Measurements from ENCODE around the gene ZMYND8. TPM values are rescaled to one million over a fixed set of nuclear protein-coding genes. Genes with fewer than 3 reads are reported as not detected.

The ZMYND8 gene
- total and polyA plus RNA-seq, 10 of the 15 experiments (the other 5 are each of a cell fraction or from before 2014, with no cell fraction given) = 12.9 to 54.8 (median 23.1) TPM

DNA sequence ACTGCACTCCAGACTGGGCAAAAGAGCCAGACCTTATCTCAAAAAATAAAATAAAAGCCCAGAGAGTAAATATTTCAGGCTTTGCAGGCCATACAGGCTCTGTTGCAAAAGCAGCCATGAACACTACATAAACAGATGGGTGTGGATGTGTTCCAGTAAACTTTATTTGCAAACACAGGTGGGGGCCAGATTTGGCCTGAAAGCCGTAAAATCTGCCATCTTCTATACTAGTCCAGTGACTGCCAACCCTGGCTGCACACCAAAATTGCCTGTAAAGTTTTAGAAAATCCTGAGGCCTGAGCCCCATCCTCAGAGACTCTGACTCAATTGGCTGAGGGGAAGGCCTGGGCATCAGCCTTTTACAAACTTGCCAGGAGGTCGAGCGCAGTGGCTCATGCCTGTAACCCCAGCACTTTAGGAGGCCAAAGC lies 103.6 kb downstream of the ZMYND8 start:
- no peak overlapping the region for H3K4me2 ChIP-seq (ENCODE audit: control insufficient read depth, insufficient read depth)
- DNase-seq (ENCODE audit: low read depth, low spot score) (no peak), FAIRE-seq (no peak), ATAC-seq (no peak)
- no peak overlapping the region for H3K27ac ChIP-seq (ENCODE audit: control insufficient read depth, insufficient read depth)
- intact Hi-C loops (cut with micrococcal nuclease; ENCODE audit: unreplicated experiment) (no loop called here), in situ Hi-C loops (cut with MboI) (no loop called here)
- TF ChIP-seq KDM1A (IDR thresholded peaks at IDR 0.05; ENCODE audit: borderline replicate concordance) (no peak), SUZ12 (IDR thresholded peaks at IDR 0.05; ENCODE audit: unreplicated experiment) (no peak), MLLT1 (IDR thresholded peaks at IDR 0.05) (no peak), ZNF217 (IDR thresholded peaks at IDR 0.05) (no peak), FOXK2 (IDR thresholded peaks at IDR 0.05) (no peak), ZBTB33 (IDR thresholded peaks at IDR 0.05) (no peak), YY1 (IDR thresholded peaks at IDR 0.05; ENCODE audit: low read depth, low read length) (no peak), WRNIP1 (IDR thresholded peaks at IDR 0.05; ENCODE audit: borderline replicate concordance, low read depth, low read length) (no peak), NFXL1 (IDR thresholded peaks at IDR 0.05; ENCODE audit: borderline replicate concordance) (no peak)
- TF ChIP-seq, protein P1, sequence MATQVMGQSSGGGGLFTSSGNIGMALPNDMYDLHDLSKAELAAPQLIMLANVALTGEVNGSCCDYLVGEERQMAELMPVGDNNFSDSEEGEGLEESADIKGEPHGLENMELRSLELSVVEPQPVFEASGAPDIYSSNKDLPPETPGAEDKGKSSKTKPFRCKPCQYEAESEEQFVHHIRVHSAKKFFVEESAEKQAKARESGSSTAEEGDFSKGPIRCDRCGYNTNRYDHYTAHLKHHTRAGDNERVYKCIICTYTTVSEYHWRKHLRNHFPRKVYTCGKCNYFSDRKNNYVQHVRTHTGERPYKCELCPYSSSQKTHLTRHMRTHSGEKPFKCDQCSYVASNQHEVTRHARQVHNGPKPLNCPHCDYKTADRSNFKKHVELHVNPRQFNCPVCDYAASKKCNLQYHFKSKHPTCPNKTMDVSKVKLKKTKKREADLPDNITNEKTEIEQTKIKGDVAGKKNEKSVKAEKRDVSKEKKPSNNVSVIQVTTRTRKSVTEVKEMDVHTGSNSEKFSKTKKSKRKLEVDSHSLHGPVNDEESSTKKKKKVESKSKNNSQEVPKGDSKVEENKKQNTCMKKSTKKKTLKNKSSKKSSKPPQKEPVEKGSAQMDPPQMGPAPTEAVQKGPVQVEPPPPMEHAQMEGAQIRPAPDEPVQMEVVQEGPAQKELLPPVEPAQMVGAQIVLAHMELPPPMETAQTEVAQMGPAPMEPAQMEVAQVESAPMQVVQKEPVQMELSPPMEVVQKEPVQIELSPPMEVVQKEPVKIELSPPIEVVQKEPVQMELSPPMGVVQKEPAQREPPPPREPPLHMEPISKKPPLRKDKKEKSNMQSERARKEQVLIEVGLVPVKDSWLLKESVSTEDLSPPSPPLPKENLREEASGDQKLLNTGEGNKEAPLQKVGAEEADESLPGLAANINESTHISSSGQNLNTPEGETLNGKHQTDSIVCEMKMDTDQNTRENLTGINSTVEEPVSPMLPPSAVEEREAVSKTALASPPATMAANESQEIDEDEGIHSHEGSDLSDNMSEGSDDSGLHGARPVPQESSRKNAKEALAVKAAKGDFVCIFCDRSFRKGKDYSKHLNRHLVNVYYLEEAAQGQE (IDR thresholded peaks at IDR 0.05; ENCODE audit: low read depth, low read length) = no peak
- H3K36me3 ChIP-seq (ENCODE audit: control insufficient read depth in 2 of 2, insufficient read depth in 2 of 2, low read length in 1 of 2) = peaks cover 35 to 46% of the 10 kb centered on the region in 2 experiments
- RAD21 ChIA-PET (ENCODE audit: unreplicated experiment) = no interaction called here
- no peak overlapping the region for H3K4me3 ChIP-seq
- H2AFZ ChIP-seq (ENCODE audit: control insufficient read depth, low read depth, low read length) = no peak overlapping the region
- POLR2A ChIA-PET = no interaction called here
- 98% methylated on average over 3 of the region's 3 CpGs for WGBS (ENCODE audit: insufficient coverage, insufficient replicate concordance, low lambda C conversion rate, missing lambda C conversion rate)
- BruUV-seq (replicated peaks) = no TSS peak
- no peaks in the 10 kb centered on the region for H3K9me3 ChIP-seq (replicated peaks; ENCODE audit: control insufficient read depth, insufficient read depth, low read length)
- H3K4me1 ChIP-seq (ENCODE audit: control insufficient read depth, insufficient read depth, low read length) = no peaks in the 10 kb centered on the region
- no peak overlapping the region for H3K9ac ChIP-seq (ENCODE audit: control insufficient read depth, insufficient read depth, low read length)
- no peaks in the 10 kb centered on the region for H3K27me3 ChIP-seq (replicated peaks in 1 of 2; ENCODE audit: control insufficient read depth in 2 of 2, insufficient read depth in 2 of 2, low read length in 1 of 2)
- peaks cover 15% of the 10 kb centered on the region for H3K79me2 ChIP-seq (ENCODE audit: control insufficient read depth, insufficient read depth, low read length)
- CTCF ChIA-PET = interaction anchor here (1.0 to 2.3 kb wide), 5 partner anchors 12 to 131 kb away, joined by 3 to 14 read pairs (median 5); no protein-coding TSS in a partner anchor
- SMC1A ChIA-PET (ENCODE audit: uncharacterized antibody, unreplicated experiment) = interaction anchor here (1.4 to 2.1 kb wide), 3 partner anchors 10 to 20 kb away, joined by 5 to 11 read pairs (median 7); no protein-coding TSS in a partner anchor
- H4K20me1 ChIP-seq (ENCODE audit: control insufficient read depth, insufficient read depth) = no peaks in the 10 kb centered on the region; the same call in 1 of the 2 replicates

Data from GM12878 (cell line).